Placental epithelial cell (primary cell): Measurements from ENCODE around the gene MMUT. TPM values are rescaled to one million over a fixed set of nuclear protein-coding genes. Genes with fewer than 3 reads are reported as not detected.

Source experiments
- total RNA-seq: library from RNA; depleted of rRNA; stranded (reverse); fragments of >200 nt; gene quantifications from 2 replicates; pipeline ENCODE4 v1.2.3, GENCODE V29; 2012

Gene MMUT
- total RNA-seq = 8.6 and 11.9 TPM in 2 replicates

GRCh38 chr6:49462927-49463611, at the start of gene MMUT, which contains the start of gene CENPQ:
MMUT (minus strand) TSS chr6:49463253; CDS start chr6:49459466, 3,787 bp downstream.
CENPQ (plus strand) TSS chr6:49463370; CDS start chr6:49470177, 6,807 bp downstream.

GRCh38 chr6:49499623-49500022, 36.6 kb upstream of the MMUT start, which contains the start of gene GLYATL3:
GLYATL3 (plus strand) TSS chr6:49499923; CDS start chr6:49511991, 12,068 bp downstream.

Other genes starting within 250 kb of the MMUT start
- 3.7 and 3.9 TPM in 2 replicates for gene CENPQ, start 117 bp upstream of the MMUT start, total RNA-seq
- not detected in 2 replicates for gene GLYATL3, start 36.7 kb upstream of the MMUT start, total RNA-seq
- not detected in 2 replicates for gene C6orf141, start 87.4 kb upstream of the MMUT start, total RNA-seq
- gene RHAG, start 173.6 kb upstream of the MMUT start, total RNA-seq = not detected in 2 replicates